IPS-18a (cell line): ENCODE data around the gene RNH1.

Source experiments
- H3K27ac ChIP-seq: one replicate; pipeline ENCODE4 v1.5.1; 2013; ENCODE audit warnings: low read length
- H3K27me3 ChIP-seq: one replicate; pipeline ENCODE4 v1.6.1; 2013; ENCODE audit warnings: mild to moderate bottlenecking, low read length; ENCODE audit not compliant: control insufficient read depth, insufficient read depth
- H3K36me3 ChIP-seq: one replicate; pipeline ENCODE4 v1.6.1; 2013; ENCODE audit warnings: low read depth, low read length; ENCODE audit not compliant: control insufficient read depth
- H3K4me1 ChIP-seq: one replicate; pipeline ENCODE4 v1.6.1; 2013; ENCODE audit warnings: low read depth, low read length; ENCODE audit not compliant: control insufficient read depth
- H3K4me3 ChIP-seq: one replicate; pipeline ENCODE4 v1.5.1; 2013; ENCODE audit warnings: low read length
- H3K9ac ChIP-seq: one replicate; pipeline ENCODE4 v1.6.1; 2013; ENCODE audit warnings: mild to moderate bottlenecking, low read length, moderate library complexity
- H3K9me3 ChIP-seq: one replicate; pipeline ENCODE4 v1.6.1; 2013; ENCODE audit warnings: low read depth, low read length; ENCODE audit not compliant: control insufficient read depth

Gene RNH1

GRCh38 chr11:465896-466530, 41.0 kb downstream of the RNH1 start:
- no peaks in the 10 kb centered on the region for H3K27me3 ChIP-seq
- H3K9me3 ChIP-seq: no peaks in the 10 kb centered on the region
- no peaks in the 10 kb centered on the region for H3K4me1 ChIP-seq
- H3K36me3 ChIP-seq: peaks cover 5% of the 10 kb centered on the region
- no peak overlapping the region for H3K4me3 ChIP-seq
- H3K9ac ChIP-seq: no peak overlapping the region
- no peak overlapping the region for H3K27ac ChIP-seq

- H3K4me1 ChIP-seq: no peaks in the 10 kb centered on the region
- no peak overlapping the region for H3K9ac ChIP-seq
- no peak overlapping the region for H3K27ac ChIP-seq
- H3K27me3 ChIP-seq: no peaks in the 10 kb centered on the region
- H3K4me3 ChIP-seq: no peak overlapping the region
- H3K9me3 ChIP-seq: no peaks in the 10 kb centered on the region
- peaks cover 8% of the 10 kb centered on the region for H3K36me3 ChIP-seq
Measured at GRCh38 chr11:464316-464715, 42.7 kb downstream of the RNH1 start.

- Histone ChIP-seq H3K27ac (no peak overlapping the region), H3K9me3 (no peaks in the 10 kb centered on the region), H3K4me1 (no peaks in the 10 kb centered on the region), H3K4me3 (no peak overlapping the region), H3K27me3 (no peaks in the 10 kb centered on the region), H3K36me3 (peaks cover 8% of the 10 kb centered on the region), H3K9ac (no peak overlapping the region)
Measured at GRCh38 chr11:462107-462890, 44.7 kb downstream of the RNH1 start.

GRCh38 chr11:461626-462025, 45.4 kb downstream of the RNH1 start:
- Histone ChIP-seq H3K36me3 (peaks cover 8% of the 10 kb centered on the region), H3K4me1 (no peaks in the 10 kb centered on the region), H3K27me3 (no peaks in the 10 kb centered on the region), H3K9ac (no peak overlapping the region), H3K27ac (no peak overlapping the region), H3K4me3 (no peak overlapping the region), H3K9me3 (no peaks in the 10 kb centered on the region)

GRCh38 chr11:460331-461199, 46.5 kb downstream of the RNH1 start:
- peaks cover 8% of the 10 kb centered on the region for H3K36me3 ChIP-seq
- no peaks in the 10 kb centered on the region for H3K9me3 ChIP-seq
- H3K4me1 ChIP-seq: no peaks in the 10 kb centered on the region
- H3K4me3 ChIP-seq: no peak overlapping the region
- H3K9ac ChIP-seq: no peak overlapping the region
- H3K27me3 ChIP-seq: no peaks in the 10 kb centered on the region
- no peak overlapping the region for H3K27ac ChIP-seq

- Histone ChIP-seq H3K27ac (no peak overlapping the region), H3K36me3 (peaks cover 8% of the 10 kb centered on the region), H3K9me3 (no peaks in the 10 kb centered on the region), H3K4me1 (no peaks in the 10 kb centered on the region), H3K9ac (no peak overlapping the region), H3K4me3 (no peak overlapping the region), H3K27me3 (no peaks in the 10 kb centered on the region)
Measured at GRCh38 chr11:459511-460220, 47.4 kb downstream of the RNH1 start.

- Histone ChIP-seq H3K4me1 (no peaks in the 10 kb centered on the region), H3K27me3 (no peaks in the 10 kb centered on the region), H3K36me3 (peaks cover 15% of the 10 kb centered on the region), H3K4me3 (no peak overlapping the region), H3K9me3 (no peaks in the 10 kb centered on the region), H3K27ac (no peak overlapping the region), H3K9ac (no peak overlapping the region)
Measured at GRCh38 chr11:457111-457760, 49.8 kb downstream of the RNH1 start.

- H3K27me3 ChIP-seq: no peaks in the 10 kb centered on the region
- H3K9ac ChIP-seq: no peak overlapping the region
- H3K4me1 ChIP-seq: no peaks in the 10 kb centered on the region
- peaks cover 17% of the 10 kb centered on the region for H3K36me3 ChIP-seq
- H3K27ac ChIP-seq: no peak overlapping the region
- no peak overlapping the region for H3K4me3 ChIP-seq
- no peaks in the 10 kb centered on the region for H3K9me3 ChIP-seq
Measured at GRCh38 chr11:456533-456932, 50.5 kb downstream of the RNH1 start.

GRCh38 chr11:455566-456147, 51.4 kb downstream of the RNH1 start:
- Histone ChIP-seq H3K4me1 (peaks cover 5% of the 10 kb centered on the region), H3K9ac (no peak overlapping the region), H3K27ac (no peak overlapping the region), H3K4me3 (no peak overlapping the region), H3K27me3 (no peaks in the 10 kb centered on the region), H3K36me3 (peaks cover 11% of the 10 kb centered on the region), H3K9me3 (no peaks in the 10 kb centered on the region)

- H3K27ac ChIP-seq: no peak overlapping the region
- H3K9ac ChIP-seq: no peak overlapping the region
- H3K4me1 ChIP-seq: peaks cover 5% of the 10 kb centered on the region
- H3K27me3 ChIP-seq: no peaks in the 10 kb centered on the region
- peaks cover 10% of the 10 kb centered on the region for H3K36me3 ChIP-seq
- no peaks in the 10 kb centered on the region for H3K9me3 ChIP-seq
- no peak overlapping the region for H3K4me3 ChIP-seq
Measured at GRCh38 chr11:454801-455565, 52.1 kb downstream of the RNH1 start.
